Activated CD8-positive, alpha-beta memory T cell treated with anti-CD3 and anti-CD28 coated beads for 48 hours (primary cell): ENCODE results near the gene MYOZ2.

ENCODE experiments used
- DNase-seq, 3 experiments: peaks; one replicate each; pipeline ENCODE4 v3.0.0-alpha.2; 2020; ENCODE audit warnings: low read depth in 2 of 3, low spot score in 2 of 3

Gene MYOZ2

GRCh38 chr4:119135721-119136121 is at the start of gene MYOZ2:
TSS of gene MYOZ2 (plus strand) at chr4:119135832. CDS start at chr4:119136526, 694 bp downstream.
- DNase-seq = no peak

GRCh38 chr4:119087121-119087520 is 48.5 kb upstream of the MYOZ2 start:
- no peak for DNase-seq

- DNase-seq = no peak
Observed at GRCh38 chr4:119087656-119088055, 48.0 kb upstream of the MYOZ2 start.

- DNase-seq = no peak
Observed at GRCh38 chr4:119093042-119093827, 42.4 kb upstream of the MYOZ2 start.

GRCh38 chr4:119097282-119097900 is 38.2 kb upstream of the MYOZ2 start:
- DNase-seq = no peak

GRCh38 chr4:119098306-119098705 is 37.3 kb upstream of the MYOZ2 start:
- no peak for DNase-seq

GRCh38 chr4:119099227-119099810 is 36.3 kb upstream of the MYOZ2 start:
- no peak for DNase-seq

- DNase-seq = no peak
Observed at GRCh38 chr4:119100655-119101054, 35.0 kb upstream of the MYOZ2 start.

GRCh38 chr4:119103263-119103662 is 32.4 kb upstream of the MYOZ2 start:
- DNase-seq = no peak

- no peak for DNase-seq
Observed at GRCh38 chr4:119104644-119105273, 30.9 kb upstream of the MYOZ2 start.

- DNase-seq = no peak
Observed at GRCh38 chr4:119105605-119106004, 30.0 kb upstream of the MYOZ2 start.

GRCh38 chr4:119106036-119107000 is 29.3 kb upstream of the MYOZ2 start:
- no peak for DNase-seq

- no peak for DNase-seq
Observed at GRCh38 chr4:119110121-119110520, 25.5 kb upstream of the MYOZ2 start.

- DNase-seq = no peak
Observed at GRCh38 chr4:119111296-119111695, 24.3 kb upstream of the MYOZ2 start.

- DNase-seq = no peak
Observed at GRCh38 chr4:119113033-119113655, 22.5 kb upstream of the MYOZ2 start.

- DNase-seq = no peak
Observed at GRCh38 chr4:119116021-119116420, 19.6 kb upstream of the MYOZ2 start.

- DNase-seq = no peak
Observed at GRCh38 chr4:119116925-119117900, 18.4 kb upstream of the MYOZ2 start.

GRCh38 chr4:119118397-119118796 is 17.2 kb upstream of the MYOZ2 start:
- DNase-seq = no peak

- DNase-seq = no peak
Observed at GRCh38 chr4:119124352-119124751, 11.3 kb upstream of the MYOZ2 start.
